T-helper 22 cell (primary cell): ENCODE results near the gene SCLY.
"Not testable (repeated sequence)": the region's sequence is repeated elsewhere in the genome, so short reads cannot be mapped to it uniquely, and the experiment has no call there.

Source experiments
- DNase-seq: peaks from one replicate; pipeline ENCODE4 v3.0.0-alpha.2; 2020; ENCODE audit warnings: low read depth

Gene SCLY

DNA sequence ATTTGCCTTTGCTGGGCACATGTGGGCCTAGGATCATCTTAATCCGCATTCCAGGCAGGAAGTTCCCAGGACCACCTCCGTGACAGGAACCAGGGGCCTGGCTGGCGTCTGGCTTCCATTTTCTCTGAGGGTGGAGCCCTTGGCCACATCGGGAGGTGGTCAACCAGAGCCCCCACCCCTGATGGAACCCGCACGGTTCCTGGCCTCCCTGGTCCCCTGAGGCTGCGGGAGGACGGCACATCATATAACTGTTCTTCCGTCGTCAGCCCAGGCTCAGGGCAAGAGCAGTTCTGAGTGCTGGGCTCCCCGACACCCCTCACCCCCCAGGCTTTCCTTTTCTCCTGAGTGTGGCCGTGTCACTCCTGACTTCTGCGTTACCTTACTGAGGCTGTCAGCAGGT, 52.8 kb downstream of the SCLY start:
- DNase-seq: no peak

DNA sequence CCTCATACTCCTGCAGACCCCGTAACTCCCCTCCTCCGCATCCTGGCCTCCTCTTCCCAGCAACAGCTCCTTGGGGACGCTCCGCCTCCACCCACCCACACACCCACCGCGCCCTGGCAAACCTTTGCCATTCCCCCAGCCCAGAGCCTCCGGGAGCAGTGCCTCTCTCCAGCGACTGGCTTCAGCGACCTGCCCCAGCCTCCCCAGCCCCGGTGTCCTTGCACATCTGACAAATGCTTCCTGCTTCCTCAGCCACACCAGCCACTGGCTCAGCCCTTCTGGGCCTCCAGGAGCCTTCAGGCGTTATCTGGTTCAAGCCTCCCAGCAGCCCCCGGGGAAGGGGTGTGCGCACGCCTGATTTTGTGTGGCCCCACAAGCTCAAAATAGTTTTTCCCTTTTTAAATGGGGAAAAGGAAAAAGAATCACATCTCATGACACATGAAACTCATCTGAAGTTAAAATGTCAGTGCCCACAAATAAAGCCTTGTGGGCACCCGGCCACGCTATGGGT, 53.6 kb downstream of the SCLY start:
- no peak for DNase-seq

DNA sequence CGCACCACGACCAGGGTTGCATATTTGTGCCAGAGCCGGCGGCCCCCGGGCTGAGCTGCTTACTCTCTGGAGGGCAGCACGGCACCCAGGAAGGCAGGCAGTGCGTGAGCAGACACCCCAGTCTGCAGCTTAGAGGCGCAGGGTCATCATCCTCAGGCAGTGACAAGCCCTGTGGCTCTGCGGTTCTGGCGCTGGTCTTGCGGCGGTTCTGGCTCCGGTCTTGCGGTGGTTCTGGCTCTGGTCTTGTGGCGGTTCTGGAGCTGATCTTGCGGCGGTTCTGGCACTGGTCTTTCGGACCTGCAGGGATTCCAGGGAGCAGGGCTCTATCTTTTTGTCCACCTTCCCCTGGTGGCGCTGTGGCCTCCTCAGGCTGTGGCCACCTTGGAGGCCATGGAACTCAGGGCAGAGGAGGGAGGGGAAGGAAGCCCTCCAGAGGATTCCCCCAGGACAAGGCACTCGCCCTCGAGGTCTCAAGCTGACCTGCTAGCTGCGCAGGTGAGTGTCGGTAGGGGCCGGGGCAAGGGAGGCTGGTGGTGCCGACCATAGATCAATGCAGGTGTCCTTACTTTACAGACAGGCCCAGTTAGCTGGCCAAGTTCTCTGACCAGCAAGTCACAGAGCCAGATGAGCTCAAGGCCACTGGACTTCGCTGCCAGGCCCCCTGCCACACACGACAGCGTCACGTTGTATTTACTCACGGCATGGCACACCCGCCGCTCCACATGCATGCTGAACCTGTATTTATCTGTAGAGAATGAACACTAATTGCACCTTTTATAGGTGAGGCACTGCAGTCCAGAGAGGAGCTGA, 54.3 kb downstream of the SCLY start:
- DNase-seq: no peak

DNA sequence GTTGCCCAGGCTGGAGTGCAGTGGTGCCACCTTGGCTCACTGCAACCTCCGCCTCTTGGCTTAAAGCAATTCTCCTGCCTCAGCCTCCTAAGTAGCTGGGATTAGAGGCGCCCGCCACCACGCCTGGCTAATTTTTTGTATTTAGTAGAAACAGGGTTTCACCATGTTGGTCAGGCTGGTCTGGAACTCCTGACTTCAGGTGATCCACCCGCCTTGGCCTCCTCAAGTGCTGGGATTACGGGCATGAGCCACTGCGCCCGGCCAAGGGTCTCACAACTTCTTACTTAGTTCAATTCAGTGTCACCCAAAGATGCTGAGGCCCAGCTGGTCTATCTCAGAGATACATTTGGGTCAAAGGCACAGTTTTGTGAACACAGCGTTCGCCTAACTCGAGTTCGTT, 54.9 kb downstream of the SCLY start:
- DNase-seq: not testable (repeated sequence)

DNA sequence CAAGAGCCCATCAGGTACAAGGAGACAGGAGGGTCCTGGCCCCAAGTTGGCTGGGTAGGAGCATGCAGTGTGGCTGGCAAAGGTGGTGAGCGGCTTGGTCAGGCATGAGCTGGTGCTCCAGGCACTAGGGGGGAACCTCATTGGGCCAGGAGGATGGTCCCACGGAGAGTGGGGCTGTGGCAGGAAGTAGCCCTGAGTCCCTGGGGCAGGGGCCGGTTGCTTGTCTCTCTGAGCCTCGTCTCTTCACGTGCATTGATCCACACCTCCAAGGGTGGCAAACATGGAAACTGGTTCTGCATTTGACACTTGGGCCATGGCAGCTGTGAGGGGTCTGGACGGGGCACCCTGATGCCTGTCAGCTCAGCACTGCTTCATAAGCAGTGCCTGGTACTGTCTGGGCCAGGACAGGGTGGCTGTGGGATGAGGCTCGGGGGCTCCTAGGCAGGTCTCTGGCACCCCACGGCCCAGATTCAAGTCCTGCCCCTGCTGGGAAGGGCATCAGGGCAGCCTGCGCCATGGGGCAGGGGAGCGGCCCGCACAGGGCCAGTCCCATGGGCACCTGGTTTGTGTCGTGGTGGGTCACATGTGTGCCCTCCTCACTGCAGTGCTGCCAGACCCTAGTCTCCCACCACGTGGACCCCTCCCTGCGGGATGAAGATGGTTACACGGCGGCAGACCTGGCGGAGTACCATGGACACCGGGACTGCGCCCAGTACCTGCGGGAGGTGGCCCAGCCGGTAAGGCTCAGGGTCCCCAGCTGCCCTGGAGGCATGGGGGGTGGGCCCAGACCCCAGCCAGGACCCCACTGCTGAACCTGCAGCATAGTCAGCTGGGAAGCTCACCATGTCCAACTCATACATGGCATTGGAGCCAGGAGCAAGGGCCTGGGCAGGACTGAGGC, 55.7 kb downstream of the SCLY start:
- DNase-seq: no peak

DNA sequence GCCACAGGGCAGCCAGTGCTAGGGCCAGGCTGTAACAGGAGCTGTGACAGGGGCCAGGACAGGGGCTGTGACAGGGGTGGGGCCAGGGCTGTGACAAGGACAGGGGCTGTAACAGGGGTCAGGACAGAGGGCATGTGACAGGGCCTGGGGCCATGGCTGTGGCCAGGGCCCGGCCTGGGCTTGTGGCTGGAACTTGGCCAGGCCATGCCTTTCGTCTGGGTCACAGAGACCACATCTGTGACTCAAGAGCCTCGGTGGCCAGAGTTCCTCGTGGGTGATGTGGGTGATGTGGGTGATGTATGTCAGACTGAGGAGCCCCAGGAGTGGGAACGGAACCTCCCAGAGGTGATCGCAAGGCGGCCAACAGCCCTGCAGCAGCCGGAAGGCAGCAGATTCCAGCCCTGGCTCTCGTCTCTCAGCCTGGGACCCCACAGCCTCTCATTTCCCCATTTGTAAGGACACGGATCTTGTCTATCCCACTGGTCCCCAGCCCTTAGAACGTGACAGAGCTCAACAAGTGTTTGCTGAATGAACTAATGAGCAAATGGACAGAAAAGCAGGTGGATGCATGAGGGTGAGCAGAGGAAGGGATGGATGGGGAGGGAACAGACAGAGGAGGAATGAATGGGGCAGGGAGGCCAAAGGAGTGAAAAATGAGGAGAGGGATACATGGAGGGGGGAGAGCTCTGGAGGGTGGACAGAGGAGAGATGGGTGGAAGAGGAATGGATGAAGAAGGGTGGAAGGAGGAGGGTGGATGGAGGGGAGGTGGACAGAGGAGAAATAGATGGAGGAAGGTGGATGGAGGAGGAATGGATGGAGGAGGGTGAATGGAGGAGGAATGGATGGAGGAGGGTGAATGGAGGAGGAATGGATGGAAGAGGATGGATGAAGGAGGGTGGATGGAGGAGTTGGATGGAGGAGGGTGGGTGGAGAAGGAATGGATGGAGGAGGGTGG, 56.7 kb downstream of the SCLY start:
- no peak for DNase-seq

DNA sequence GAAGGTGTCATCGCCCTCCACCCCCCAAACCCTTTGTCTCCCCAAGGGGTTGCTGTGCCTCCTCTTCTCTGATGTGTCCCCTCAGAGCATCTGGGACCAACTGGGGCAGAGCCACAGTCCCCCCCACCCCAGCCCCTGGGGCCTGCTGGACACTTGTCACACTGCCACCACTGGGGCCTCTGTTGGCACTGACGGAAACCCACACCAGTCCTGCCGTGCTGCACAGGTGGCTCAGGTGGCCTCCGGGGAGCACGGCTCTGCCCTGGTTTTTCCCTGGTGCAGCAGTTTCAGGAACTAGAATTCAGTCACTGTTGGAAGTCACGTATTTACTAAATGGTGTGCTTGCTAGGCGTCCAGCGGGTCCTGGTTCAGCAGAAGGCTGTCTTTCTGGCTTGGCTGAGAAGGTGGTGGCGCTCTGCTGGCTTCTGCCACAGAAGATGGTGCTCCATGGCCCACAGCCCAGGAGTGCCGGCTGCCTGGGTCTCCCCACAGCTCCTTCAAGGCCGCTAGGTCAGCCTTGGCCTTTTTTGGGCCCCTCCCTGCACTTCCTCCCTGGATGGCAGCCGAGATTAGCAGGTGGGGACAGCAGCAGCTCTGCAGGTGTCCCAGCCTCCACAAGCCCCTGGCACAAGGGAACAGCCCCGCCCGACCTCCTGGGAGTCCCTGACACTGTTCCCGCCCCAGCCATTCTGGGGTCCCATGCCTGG, 59.1 kb downstream of the SCLY start:
- no peak for DNase-seq

DNA sequence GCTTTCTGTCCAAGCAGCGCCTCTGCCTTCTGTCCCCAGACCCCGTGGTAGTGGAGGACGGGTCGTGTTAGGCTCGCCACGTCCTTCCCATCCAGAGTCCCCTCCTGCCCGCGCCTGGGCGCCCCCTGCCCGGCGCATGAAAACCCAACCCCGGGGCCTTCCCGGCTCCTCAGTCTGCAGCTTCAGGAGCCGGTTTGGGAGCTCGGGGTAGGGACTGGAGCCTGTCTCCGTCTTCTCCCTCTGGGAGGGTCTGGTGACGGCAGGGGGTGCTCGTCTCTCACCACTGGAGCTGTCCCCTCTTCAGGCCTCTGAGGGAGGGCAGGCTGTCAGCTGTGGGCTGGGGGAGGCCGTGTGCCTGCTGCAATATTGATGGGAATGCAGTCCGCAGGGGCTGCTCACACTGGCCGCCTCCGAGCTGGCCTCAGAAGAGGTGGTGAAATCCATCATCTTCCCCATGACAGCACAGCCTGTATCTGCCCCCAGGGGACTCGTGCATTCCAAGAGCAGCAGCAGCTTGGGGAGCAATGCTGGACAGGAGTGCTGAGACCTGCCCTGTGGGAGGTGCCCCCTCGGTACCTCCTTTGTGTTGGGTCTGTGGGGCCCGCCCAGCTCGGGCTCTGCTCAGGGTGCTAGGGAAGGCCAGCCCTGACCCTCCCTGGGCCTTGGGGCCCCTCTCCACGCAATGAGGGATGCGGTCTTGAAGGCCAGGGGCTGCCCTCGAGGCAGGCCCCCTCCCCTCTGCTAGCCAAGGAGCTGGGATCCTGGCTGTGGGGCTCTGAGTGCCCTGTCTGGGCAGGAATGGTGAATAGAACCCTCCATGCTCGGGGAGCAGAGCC, 59.9 kb downstream of the SCLY start:
- DNase-seq: no peak

DNA sequence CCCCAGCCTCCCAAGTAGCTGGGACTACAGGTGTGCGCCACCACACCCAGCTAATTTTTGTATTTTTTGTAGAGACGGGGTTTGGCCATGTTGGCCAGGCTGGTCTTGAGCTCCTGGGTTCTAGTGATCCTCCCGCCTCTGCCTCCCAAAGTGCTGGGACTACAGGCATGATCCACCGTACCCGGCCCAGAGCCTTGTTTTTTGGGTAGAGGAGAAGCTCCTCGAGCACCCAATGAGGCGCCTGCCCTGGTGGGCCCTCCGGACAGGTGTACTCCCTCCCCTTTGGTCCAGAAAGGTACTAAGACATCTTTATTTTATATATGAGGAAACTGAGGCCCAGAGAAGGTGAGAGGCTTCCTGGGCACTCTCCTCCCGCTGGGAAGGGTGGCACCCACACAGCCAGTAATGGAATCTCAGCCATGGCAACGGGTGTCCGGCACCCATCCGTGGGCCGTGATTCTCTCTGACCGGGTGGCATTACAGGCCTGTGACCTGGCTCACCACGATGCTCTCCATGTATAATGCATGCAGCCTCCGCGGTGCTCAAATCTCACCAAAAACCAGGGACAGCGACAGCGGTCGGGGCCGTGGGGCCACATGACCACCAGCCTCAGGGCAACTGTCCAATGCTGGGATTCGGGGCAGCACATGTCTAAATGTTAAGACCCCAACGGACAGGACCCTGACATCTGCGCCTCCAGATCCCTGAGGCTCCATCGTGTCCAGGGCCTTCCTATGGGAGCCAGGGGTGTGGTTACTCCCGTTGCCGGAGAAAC, 60.9 kb downstream of the SCLY start:
- DNase-seq: no peak

DNA sequence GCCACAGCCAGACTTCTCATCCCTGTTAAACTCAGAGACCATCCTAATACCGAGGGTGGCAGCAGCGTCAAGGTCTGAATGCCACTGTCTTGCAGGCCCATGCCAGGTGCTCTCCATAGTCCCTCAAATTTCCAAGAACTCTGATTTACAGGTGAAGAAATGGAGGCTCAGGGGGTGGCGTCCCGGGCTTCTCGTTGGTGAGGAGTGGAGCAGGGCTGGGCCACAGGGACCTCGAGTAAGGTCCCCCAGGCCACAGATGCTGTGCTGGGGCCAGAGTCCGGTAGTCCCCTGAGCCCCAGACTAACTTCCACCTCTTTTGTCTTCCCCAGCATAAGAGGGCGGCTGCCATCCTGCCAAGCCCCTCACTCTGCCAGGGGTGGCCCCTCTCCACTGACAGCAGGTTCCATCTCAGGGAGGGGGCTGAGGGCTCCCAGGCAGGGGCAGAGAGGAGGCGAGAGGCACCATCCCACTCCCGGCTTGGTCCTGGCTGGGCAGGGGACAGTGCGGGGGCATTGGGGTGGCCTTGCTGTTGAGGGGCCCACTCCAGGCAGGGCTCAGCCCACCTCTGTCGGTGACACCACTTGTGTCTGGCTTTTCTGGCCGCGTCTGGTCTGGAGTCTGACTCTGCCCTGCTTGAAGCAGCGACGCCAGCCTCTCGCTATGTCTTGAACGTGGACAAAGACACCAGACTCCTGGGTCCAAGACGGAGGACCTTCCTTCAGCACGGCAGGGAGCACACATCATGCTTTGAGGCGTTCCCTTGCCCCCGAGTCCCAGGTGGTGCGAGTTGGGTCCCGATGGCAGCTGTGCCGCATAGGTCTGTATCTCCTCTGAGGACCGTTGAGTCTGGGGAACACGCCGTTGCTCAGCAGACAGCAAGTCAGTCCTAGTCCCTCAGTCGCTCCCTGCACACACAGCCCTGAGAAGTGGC, 61.8 kb downstream of the SCLY start:
- DNase-seq: no peak

DNA sequence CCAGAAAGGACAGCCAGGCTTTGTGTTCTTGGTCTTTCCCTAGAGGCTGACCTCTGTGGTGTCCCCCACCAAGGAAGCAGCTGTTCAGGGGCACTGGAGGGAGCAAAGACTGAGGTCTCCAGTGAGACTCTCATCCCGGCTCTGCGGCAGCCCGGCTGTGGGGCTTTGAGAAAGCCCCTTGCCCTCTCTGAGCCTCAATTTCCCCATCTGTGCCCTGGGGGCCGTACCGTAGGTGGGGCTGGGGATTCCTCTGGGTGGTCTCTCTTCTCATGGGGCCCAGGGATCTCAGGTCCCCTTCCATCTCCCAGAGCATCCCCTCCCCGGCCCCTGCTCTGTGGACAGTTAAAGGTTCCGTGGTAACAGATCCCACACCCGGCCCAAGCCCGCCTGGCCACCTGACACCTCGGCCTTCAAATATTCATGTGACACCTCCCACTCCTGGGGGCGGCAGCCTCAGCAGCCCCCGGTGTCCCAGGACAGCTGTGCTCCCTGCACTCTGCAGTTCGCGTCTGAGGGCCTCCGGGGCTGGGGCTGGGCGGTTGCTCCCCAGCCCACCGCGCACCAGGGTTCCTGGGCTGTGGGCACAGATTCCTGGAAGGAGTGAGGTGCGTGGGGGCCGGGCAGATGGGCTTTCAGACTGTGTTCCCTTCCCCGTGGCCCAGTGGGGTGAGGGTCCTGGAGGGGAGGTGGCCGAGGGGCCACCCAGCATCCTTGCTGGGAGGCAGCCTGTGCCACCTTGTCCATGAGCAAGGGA, 62.6 kb downstream of the SCLY start:
- no peak for DNase-seq

DNA sequence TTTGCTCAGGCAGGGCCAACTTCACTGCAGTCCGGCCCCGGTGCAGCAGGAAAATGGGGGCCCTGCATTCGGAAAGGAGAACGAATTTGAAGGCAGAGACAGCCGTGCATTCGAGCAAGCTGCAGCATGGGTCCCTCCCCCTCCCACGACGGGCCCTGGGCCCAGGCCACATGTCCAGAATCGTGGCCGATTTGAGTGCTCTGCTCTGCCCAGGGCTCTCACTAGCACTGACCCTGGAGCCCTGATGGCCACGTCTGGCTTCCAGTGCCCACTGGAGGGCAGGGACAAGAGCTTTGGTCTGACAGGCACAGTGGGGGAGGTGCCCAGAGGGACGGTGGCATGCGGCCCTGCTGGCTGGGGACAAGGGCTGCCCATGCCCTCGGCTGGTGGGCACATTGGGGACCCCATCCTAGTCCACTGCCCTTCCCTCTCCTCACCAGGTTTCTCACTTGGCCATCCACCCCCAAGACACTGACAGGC, 63.2 kb downstream of the SCLY start:
- no peak for DNase-seq

DNA sequence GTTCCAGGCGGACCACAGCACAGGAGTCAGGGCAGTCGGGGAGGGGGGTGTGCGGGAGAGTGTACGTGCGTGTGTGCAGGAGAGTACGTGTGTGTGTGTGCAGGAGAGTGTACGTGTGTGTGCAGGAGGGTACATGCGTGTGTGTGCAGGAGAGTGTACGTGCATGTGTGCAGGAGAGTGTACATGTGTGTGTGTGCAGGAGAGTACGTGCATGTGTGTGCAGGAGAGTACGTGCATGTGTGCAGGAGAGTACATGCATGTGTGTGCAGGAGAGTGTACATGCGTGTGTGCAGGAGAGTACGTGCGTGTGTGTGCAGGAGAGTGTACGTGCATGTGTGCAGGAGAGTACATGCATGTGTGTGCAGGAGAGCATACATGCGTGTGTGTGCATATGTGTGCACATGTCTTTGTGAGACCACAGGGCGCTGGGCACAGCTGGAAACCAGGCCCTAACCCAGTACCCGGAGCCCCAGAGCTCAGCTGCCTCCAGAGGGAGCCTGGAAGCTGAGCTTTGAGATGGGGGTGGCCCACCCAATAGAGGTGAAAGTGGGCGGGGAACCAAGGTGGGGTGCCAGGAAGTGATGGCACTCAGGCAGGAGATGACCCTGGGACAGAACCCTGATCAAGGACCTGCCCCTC, 63.8 kb downstream of the SCLY start:
- DNase-seq: no peak

DNA sequence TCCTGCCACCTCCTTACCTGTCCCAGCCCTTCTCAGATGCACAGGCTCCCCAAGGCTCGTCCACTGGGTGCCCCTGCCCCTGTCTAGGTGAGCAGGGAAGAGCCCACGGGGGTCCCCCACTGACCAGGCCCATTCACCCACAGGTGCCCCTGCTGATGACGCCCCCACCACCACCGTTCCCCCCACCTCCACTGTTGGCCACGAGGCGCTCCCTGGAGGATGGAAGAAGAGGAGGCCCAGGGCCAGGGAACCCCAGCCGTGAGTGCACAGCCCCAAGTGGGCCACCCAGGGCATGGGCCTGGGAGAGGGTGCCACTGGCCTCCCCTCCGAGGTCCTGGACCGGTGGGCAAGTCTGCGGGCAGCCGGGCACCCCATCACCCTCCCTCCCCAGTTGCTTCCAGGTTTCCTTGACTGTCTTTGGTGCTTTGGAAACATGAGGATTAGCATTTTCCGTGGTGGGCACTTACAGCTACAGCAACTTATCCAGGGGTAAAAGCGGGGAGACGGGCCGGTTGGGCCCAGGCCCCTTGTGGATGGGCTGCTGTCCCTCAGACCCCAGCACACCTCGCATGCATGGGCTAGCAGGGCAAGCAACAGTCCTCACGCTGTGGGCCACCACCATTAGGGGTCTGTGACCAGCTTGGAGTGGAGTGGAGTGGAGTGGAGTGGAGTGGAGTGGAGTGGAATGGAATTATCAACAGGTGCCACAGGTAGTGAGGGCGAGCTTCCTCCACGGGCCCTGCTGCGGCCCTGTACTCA, 64.5 kb downstream of the SCLY start:
- DNase-seq: no peak

DNA sequence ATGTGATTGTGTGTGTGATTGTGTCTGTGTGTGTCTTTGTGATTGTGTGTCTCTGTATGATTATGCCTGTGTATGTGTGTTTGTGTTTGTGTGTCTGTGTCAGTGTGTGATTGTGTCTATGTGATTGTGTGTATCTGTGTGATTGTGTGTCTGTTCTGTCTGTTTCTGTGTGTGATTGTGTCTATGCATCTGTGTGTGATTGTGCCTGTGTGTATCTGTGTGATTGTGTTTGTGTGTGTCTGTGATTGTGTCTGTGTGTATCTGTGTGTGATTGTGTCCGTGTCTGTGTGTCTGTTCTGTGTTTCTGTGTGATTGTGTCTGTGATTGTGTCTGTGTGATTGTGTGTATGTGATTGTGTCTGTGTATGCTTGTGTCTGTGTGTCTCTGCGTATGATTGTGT, 65.5 kb downstream of the SCLY start:
- no peak for DNase-seq

DNA sequence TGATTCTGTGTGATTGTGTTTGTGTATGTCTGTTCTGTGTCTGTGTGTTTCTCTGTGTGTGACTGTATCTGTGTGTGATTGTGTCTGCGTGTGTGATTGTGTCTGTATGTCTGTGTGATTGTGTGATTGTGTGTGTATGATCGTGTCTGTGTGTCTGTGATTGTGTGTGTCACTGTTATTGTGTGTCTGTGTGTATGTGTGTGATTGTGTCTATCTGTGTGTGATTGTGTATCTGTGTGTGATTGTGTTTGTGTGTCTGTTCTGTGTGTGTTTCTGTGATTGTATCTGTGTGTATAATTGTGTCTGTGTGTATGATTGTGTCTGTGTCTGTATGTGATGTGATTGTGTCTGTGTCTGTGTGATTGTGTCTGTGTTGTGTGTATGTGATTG, 66.0 kb downstream of the SCLY start:
- no peak for DNase-seq
